Fibroblast of villous mesenchyme (primary cell): Measurements from ENCODE around the gene NUDT14. TPM values are rescaled to one million over a fixed set of nuclear protein-coding genes. Genes with fewer than 3 reads are reported as not detected.

ENCODE experiments used
- DNase-seq: peaks from one replicate; pipeline ENCODE4 v3.0.0-alpha.2; 2010; ENCODE audit warnings: low read depth
- H3K4me3 ChIP-seq: 2 replicates; pipeline ENCODE4 v1.5.1; 2011; ENCODE audit warnings: low read depth, mild to moderate bottlenecking, low read length
- total RNA-seq: library from RNA; depleted of rRNA; stranded (reverse); fragments of >200 nt; gene quantifications from 2 replicates; pipeline ENCODE4 v1.2.3, GENCODE V29; 2012
- TF ChIP-seq, protein P1 (sequence below): IDR thresholded peaks from 2 replicates; pipeline ENCODE4 v1.5.1; 2012; ENCODE audit warnings: low read depth, mild to moderate bottlenecking, low read length; ENCODE audit not compliant: insufficient read depth

Gene NUDT14
- total RNA-seq, 1 donor = 17.7 TPM

GRCh38 chr14:105184461-105184860, 3.3 kb upstream of the NUDT14 start:
- no peak for DNase-seq
- TF ChIP-seq, protein P1, sequence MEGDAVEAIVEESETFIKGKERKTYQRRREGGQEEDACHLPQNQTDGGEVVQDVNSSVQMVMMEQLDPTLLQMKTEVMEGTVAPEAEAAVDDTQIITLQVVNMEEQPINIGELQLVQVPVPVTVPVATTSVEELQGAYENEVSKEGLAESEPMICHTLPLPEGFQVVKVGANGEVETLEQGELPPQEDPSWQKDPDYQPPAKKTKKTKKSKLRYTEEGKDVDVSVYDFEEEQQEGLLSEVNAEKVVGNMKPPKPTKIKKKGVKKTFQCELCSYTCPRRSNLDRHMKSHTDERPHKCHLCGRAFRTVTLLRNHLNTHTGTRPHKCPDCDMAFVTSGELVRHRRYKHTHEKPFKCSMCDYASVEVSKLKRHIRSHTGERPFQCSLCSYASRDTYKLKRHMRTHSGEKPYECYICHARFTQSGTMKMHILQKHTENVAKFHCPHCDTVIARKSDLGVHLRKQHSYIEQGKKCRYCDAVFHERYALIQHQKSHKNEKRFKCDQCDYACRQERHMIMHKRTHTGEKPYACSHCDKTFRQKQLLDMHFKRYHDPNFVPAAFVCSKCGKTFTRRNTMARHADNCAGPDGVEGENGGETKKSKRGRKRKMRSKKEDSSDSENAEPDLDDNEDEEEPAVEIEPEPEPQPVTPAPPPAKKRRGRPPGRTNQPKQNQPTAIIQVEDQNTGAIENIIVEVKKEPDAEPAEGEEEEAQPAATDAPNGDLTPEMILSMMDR = no peak
- H3K4me3 ChIP-seq = no peak overlapping the region

GRCh38 chr14:105182296-105183020, 1.3 kb upstream of the NUDT14 start:
- H3K4me3 ChIP-seq = no peak overlapping the region
- DNase-seq = no peak
- TF ChIP-seq, protein P1 = no peak

DNA sequence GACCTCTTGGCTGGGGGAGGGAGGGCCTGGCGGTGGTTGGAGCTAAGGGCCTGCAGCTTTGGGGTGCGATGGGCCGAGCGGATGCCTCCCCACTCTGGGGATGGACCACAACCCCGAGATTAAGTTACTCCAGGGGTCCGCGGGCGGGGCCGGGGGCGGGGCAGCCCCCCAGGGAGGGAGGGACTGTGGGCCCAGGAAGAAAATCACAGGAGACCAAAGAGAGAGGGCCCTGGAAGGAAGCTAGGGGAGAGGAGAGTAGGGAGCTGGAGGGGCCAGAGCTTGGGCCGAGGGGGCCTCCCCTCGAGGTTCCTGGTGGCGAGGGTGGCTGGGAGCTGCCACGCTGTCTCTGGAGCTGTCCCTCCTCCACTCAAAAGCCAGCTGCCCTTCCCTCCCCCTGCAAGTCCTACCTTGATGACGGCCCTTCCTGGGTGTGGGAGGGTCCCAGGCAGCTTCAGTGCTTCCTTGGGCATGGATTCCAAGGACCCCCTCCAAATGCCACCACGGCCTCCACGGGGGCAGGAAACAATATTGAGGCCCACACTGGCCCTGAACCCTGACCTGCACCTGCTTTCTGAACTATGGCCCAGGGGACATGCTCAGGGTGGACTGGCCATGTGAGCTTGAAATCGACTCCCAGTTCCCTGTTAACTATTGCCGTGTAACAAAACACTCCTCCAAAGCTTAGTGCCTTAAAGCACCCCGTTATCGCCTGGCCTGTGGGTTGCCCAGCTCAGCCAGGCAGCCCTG, 610 bp upstream of the NUDT14 start:
- TF ChIP-seq, protein P1 = no peak
- DNase-seq = no peak
- peak overlapping the region; percentile 35 for H3K4me3 ChIP-seq

DNA sequence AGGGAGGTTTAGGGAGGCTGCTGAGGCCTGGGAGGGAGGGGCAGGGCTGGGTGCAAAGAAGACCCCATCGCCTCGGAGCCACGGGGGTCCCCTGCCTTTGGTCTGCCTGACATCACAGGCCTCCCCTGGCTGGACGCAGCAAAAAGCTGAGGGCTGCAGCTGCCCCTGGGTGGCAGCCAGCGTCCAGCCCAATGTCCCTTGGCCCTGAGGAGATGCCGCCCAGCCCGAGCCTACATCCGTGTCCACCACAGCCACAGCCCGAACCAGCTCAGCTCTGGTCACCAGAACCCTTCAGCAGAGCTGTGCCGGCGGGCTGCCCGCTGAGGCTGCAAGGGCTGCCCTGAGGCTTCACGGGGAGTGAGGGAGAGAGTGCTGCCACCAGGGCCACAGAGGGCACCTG, 1.9 kb downstream of the NUDT14 start:
- no peak overlapping the region for H3K4me3 ChIP-seq
- TF ChIP-seq, protein P1 = no peak
- no peak for DNase-seq

- TF ChIP-seq, protein P1 = no peak
Measured at GRCh38 chr14:105178868-105179140, 2.3 kb downstream of the NUDT14 start.

GRCh38 chr14:105178069-105178867, 2.8 kb downstream of the NUDT14 start:
- H3K4me3 ChIP-seq = no peak overlapping the region
- no peak for DNase-seq
- TF ChIP-seq, protein P1 = no peak

More at GRCh38 chr14:105178868-105179140, 2.3 kb downstream of the NUDT14 start:
- no peak for DNase-seq
- H3K4me3 ChIP-seq = no peak overlapping the region
